ENCODE data around the gene HSD17B11.
A peak's percentile ranks its signal among the peaks of the same experiment; 100 is the strongest.
"Not testable (repeated sequence)": the region's sequence is repeated elsewhere in the genome, so short reads cannot be mapped to it uniquely, and the experiment has no call there.

HSD17B11 gene

GRCh38 chr4:87403732-87404131, 12.7 kb upstream of the HSD17B11 start:
- DNase-seq, result not testable (repeated sequence)

GRCh38 chr4:87399954-87400353, 9.0 kb upstream of the HSD17B11 start:
- no peak for DNase-seq

GRCh38 chr4:87399148-87399547, 8.2 kb upstream of the HSD17B11 start:
- no peak for DNase-seq

- not testable (repeated sequence) for DNase-seq
These were observed 4.9 kb upstream of the HSD17B11 start for GRCh38 chr4:87395851-87396250.

GRCh38 chr4:87395073-87395472, 4.1 kb upstream of the HSD17B11 start:
- DNase-seq, result not testable (repeated sequence)

GRCh38 chr4:87392183-87392582, 1.2 kb upstream of the HSD17B11 start:
- no peak for DNase-seq

GRCh38 chr4:87391576-87392054, 627 bp upstream of the HSD17B11 start:
- no peak for DNase-seq

- DNase-seq, result no peak
These were observed 467 bp downstream of the HSD17B11 start for GRCh38 chr4:87390551-87390890.

GRCh38 chr4:87390055-87390454, 933 bp downstream of the HSD17B11 start:
- DNase-seq, result not testable (repeated sequence)

- no peak for DNase-seq
These were observed 2.1 kb downstream of the HSD17B11 start for GRCh38 chr4:87388901-87389300.

- DNase-seq, result no peak
These were observed 3.8 kb downstream of the HSD17B11 start for GRCh38 chr4:87387237-87387636.

GRCh38 chr4:87384466-87385132, 6.4 kb downstream of the HSD17B11 start:
- DNase-seq, result not testable (repeated sequence)

- DNase-seq, result no peak
These were observed 8.1 kb downstream of the HSD17B11 start for GRCh38 chr4:87382931-87383330.

GRCh38 chr4:87382116-87382515, 8.9 kb downstream of the HSD17B11 start:
- no peak for DNase-seq

GRCh38 chr4:87377816-87378215, 13.2 kb downstream of the HSD17B11 start:
- no peak for DNase-seq

- peak in 1 of 2 donors; percentile 36 for DNase-seq
These were observed 15.2 kb downstream of the HSD17B11 start for GRCh38 chr4:87375719-87376291.

GRCh38 chr4:87370068-87370467, 20.9 kb downstream of the HSD17B11 start:
- no peak for DNase-seq

GRCh38 chr4:87366521-87367162, 24.3 kb downstream of the HSD17B11 start:
- no peak for DNase-seq

GRCh38 chr4:87365348-87365747, 25.6 kb downstream of the HSD17B11 start:
- DNase-seq, result no peak

- no peak for DNase-seq
These were observed 27.4 kb downstream of the HSD17B11 start for GRCh38 chr4:87363552-87363951.

- DNase-seq, result no peak
These were observed 30.6 kb downstream of the HSD17B11 start for GRCh38 chr4:87360338-87360935.

- DNase-seq, result no peak
These were observed 31.7 kb downstream of the HSD17B11 start for GRCh38 chr4:87359258-87359657.

GRCh38 chr4:87356832-87357526, 34.0 kb downstream of the HSD17B11 start:
- DNase-seq, result no peak
